ENCODE measurements around the gene GRIA4.

GRCh38 chr11:105754716-105755115 is 144.8 kb downstream of the GRIA4 start:
- TF ChIP-seq CTCF (conservative IDR thresholded peaks at IDR 0.05 in 1 of 2, IDR thresholded peaks at IDR 0.05 in 1 of 2; ENCODE audit: extremely low read depth in 1 of 2, insufficient read depth in 1 of 2, low read depth in 1 of 2, low read length in 2 of 2) = no peak
- no peak for TF ChIP-seq EZH2 (IDR thresholded peaks at IDR 0.05; ENCODE audit: borderline replicate concordance, low read length)

Data from mammary epithelial cell (primary cell).